Measurements from ENCODE around the gene SPATA12.

GRCh38 chr3:57097536-57097935 lies 37.1 kb downstream of the SPATA12 start:
- TF ChIP-seq CTCF (IDR thresholded peaks at IDR 0.05) (no peak), POLR2A (IDR thresholded peaks at IDR 0.05) (no peak)
